Breast epithelium (tissue), 4 donors: ENCODE measurements around the gene ANKRD17. TPM values are rescaled to one million over a fixed set of nuclear protein-coding genes. Genes with fewer than 3 reads are reported as not detected.
A peak's percentile ranks its signal among the peaks of the same experiment; 100 is the strongest.

ENCODE experiments used
- DNase-seq, 2 donors: peaks; one replicate each; pipeline ENCODE4 v3.0.0-alpha.2; 2019; ENCODE audit warnings: low spot score in 2 of 2
- H3K27ac ChIP-seq, 2 donors: fragments of 200-600 bp; sonication (generic) in 1 of 2; one replicate each; pipeline ENCODE4 v1.5.1; 2016 to 2019; ENCODE audit warnings: mild to moderate bottlenecking in 1 of 2
- H3K27me3 ChIP-seq, 2 donors: fragments of 200-600 bp; sonication (generic) in 1 of 2; one replicate each; pipeline versions ENCODE4 v1.5.1 to v1.6.0; 2017 to 2019; ENCODE audit warnings: control low read depth in 1 of 2, mild to moderate bottlenecking in 1 of 2
- H3K36me3 ChIP-seq: fragments of 200-600 bp; one replicate; pipeline ENCODE4 v1.5.1; 2019
- H3K4me1 ChIP-seq, 2 donors: fragments of 200-600 bp; sonication (generic); one replicate each; pipeline ENCODE4 v1.5.1; 2016 to 2019; ENCODE audit warnings: control low read depth in 1 of 2
- H3K4me3 ChIP-seq, 3 donors: fragments of 200-600 bp; sonication (generic); 1 replicate in 2 of 3; 2 replicates in 1 of 3; pipeline ENCODE4 v1.5.1; 2016 to 2019; ENCODE audit warnings: mild to moderate bottlenecking in 3 of 3, moderate library complexity in 2 of 3
- H3K9me3 ChIP-seq, 2 donors: fragments of 200-600 bp; sonication (generic) in 1 of 2; one replicate each; pipeline ENCODE4 v1.5.1; 2016 to 2019; ENCODE audit warnings: control low read depth in 1 of 2
- POLR2A ChIP-seq: fragments of 450-650 bp; IDR thresholded peaks from one replicate; pipeline ENCODE4 v1.6.1; 2016; ENCODE audit warnings: antibody characterized with exemption, mild to moderate bottlenecking, moderate library complexity
- POLR2AphosphoS5 ChIP-seq, 3 donors: sonication (generic); formaldehyde crosslinking; IDR thresholded peaks; one replicate each; pipeline ENCODE4 v1.6.1; 2017; ENCODE audit warnings: antibody characterized with exemption in 3 of 3
- intact Hi-C: fragments of 100-400 bp; cut with DNase I; formaldehyde crosslinking; loops from one replicate; pipeline ENCODE4 v1.15.1; 2023; ENCODE audit warnings: low total_unique reads
- total RNA-seq, 3 donors: library from RNA; depleted of rRNA; stranded (reverse); fragments of >200 nt; gene quantifications; one replicate each; pipeline ENCODE4 v1.1.0, GENCODE V29; 2016
- TF ChIP-seq, protein P1 (sequence below), 3 donors: fragments of 450-650 bp; IDR thresholded peaks; one replicate each; pipeline ENCODE4 v1.5.1; 2016 to 2017; ENCODE audit warnings: antibody characterized with exemption in 3 of 3, mild to moderate bottlenecking in 3 of 3, moderate library complexity in 3 of 3

The ANKRD17 gene
- total RNA-seq, 3 donors from 2014 or later: 53.0 to 81.4 (median 69.2) TPM

DNA sequence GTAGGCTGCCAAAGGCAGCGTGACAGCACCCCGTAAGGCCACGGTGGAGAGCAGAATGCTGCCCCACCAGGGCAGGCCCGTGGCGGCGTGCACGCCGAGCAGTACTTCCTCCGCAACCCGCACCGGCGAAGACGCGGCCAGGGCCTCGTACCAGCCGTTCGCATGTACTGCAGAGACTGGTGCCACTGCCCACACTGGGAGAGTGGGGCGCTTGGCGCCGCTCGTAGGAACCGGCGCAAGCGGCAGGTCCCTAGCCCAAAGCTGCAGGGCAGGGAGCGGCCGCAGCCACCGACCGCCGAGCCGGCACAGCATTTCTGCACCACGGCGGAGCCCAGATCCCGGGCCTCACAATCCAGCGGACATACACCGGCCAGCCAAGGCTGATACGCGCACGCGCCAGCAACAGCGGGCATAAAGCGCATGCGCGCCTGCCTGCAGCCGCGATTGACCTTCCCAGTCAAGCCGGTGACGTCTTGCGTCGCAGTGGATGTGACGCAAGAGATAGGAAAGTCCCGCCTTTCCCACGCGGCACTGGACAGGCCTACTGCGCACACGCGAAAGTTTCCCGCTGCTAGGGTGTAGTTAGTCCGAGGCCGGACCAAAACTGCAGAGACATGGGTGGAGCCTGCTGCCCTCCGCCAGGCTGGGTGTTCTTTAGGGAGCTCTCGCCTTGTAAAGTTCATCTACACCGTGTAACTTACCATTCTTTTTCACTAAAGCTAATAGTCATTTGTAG, 189.1 kb downstream of the ANKRD17 start, which contains the start of gene COX18:
Gene COX18, minus strand, starts transcription at position 379 of the 736 bp plus-strand sequence. Its CDS starts 67 bp downstream, at position 312.
- Histone ChIP-seq H3K4me3 (peak within 1 kb of the TSS; percentile 66 to 78 (median 70)), H3K36me3 (no peaks in the 10 kb centered on the region), H3K27me3 (no peaks in the 10 kb centered on the region), H3K4me1 (no peaks in the 10 kb centered on the region), H3K27ac (peak within 1 kb of the TSS; percentile 86 to 94), H3K9me3 (no peaks in the 10 kb centered on the region)
- intact Hi-C loops: loop anchor here (5.0 kb wide), 1 partner anchor 188 kb away; the partner anchor contains the start of gene ANKRD17
- DNase-seq: peak; percentile 95 to 97
- TF ChIP-seq POLR2A: peak; percentile 74
- TF ChIP-seq POLR2AphosphoS5 (IDR thresholded peaks at IDR 0.05): peak; percentile 69 to 89 (median 76)
- TF ChIP-seq, protein P1, sequence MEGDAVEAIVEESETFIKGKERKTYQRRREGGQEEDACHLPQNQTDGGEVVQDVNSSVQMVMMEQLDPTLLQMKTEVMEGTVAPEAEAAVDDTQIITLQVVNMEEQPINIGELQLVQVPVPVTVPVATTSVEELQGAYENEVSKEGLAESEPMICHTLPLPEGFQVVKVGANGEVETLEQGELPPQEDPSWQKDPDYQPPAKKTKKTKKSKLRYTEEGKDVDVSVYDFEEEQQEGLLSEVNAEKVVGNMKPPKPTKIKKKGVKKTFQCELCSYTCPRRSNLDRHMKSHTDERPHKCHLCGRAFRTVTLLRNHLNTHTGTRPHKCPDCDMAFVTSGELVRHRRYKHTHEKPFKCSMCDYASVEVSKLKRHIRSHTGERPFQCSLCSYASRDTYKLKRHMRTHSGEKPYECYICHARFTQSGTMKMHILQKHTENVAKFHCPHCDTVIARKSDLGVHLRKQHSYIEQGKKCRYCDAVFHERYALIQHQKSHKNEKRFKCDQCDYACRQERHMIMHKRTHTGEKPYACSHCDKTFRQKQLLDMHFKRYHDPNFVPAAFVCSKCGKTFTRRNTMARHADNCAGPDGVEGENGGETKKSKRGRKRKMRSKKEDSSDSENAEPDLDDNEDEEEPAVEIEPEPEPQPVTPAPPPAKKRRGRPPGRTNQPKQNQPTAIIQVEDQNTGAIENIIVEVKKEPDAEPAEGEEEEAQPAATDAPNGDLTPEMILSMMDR (IDR thresholded peaks at IDR 0.05): no peak

DNA sequence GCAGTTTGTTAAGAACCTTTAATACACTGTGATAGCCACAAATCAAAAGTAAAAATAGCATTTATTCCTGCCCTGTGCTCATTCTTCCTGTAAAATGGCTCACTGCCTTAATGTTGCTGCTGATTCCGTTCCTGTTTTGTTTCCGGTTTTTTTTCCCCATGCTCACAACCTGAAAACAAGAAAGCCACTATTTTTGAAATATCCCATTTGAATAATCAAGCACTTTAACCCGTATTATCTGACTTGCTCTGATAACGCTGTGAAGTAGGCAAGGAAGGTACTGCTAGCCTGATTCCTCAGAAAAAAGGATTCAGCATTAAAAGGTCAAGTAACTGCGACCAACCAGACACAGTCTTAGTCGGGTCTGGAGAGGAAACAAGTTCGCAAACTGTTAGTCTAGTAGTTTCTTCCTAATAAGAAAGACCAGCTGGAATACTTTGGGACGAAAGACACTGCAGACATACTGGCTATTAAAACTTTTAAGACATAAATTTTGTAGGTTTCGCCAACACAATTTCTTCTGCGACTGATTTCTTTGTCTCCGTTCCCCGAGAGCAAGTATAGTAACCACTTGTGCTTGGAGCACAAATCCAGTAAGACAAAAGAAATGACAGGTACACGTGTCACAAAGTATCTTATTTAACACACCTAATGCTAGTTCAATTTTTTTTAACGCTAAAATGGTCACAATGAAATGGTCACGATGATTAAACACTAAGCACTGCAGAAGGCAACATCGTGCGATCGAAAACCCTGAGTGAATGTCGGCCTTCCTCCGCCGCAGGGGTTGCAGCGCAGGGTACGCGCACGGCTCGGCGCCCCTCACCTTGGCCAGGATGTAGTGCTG, 189.9 kb downstream of the ANKRD17 start:
- Histone ChIP-seq H3K4me3 (peak overlapping the region; percentile 66 to 78 (median 70)), H3K36me3 (no peaks in the 10 kb centered on the region), H3K27me3 (no peaks in the 10 kb centered on the region), H3K9me3 (no peaks in the 10 kb centered on the region), H3K27ac (peak overlapping the region; percentile 86 to 94), H3K4me1 (no peaks in the 10 kb centered on the region)
- no peak for DNase-seq
- TF ChIP-seq, protein P1 (IDR thresholded peaks at IDR 0.05): no peak
- no peak for TF ChIP-seq POLR2AphosphoS5 (IDR thresholded peaks at IDR 0.05)
- TF ChIP-seq POLR2A: no peak
- intact Hi-C loops: loop anchor here (5.0 kb wide), 1 partner anchor 189 kb away; the partner anchor contains the start of gene ANKRD17

DNA sequence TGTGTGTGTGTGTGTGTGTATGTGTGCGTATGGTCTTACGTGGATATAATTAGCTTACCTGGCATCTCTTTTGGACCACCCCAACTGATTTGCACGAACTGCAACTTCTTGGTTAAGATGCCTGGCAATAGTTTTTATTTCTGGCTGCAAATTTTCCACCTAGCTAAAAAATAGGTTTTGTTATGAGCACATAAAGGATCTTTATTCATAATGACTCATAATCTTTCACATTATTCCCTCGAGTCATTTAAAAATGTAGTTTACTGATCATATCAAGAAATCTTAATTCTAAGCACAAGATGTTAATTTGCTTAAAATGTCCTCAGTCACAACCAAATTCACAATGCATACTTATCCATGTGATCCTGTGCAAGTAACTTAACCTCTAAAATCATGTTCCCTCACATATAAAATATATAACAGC, 190.6 kb downstream of the ANKRD17 start:
- peak overlapping the region; percentile 66 to 78 (median 70) for H3K4me3 ChIP-seq
- no peaks in the 10 kb centered on the region for H3K9me3 ChIP-seq
- no peaks in the 10 kb centered on the region for H3K36me3 ChIP-seq
- no peaks in the 10 kb centered on the region for H3K27me3 ChIP-seq
- intact Hi-C loops: loop anchor here (5.0 kb wide), 1 partner anchor 189 kb away; the partner anchor contains the start of gene ANKRD17
- no peaks in the 10 kb centered on the region for H3K4me1 ChIP-seq
- TF ChIP-seq, protein P1 (IDR thresholded peaks at IDR 0.05): no peak
- no peak for TF ChIP-seq POLR2AphosphoS5 (IDR thresholded peaks at IDR 0.05)
- TF ChIP-seq POLR2A: no peak
- no peak for DNase-seq
- H3K27ac ChIP-seq: peak overlapping the region; percentile 86 to 94

DNA sequence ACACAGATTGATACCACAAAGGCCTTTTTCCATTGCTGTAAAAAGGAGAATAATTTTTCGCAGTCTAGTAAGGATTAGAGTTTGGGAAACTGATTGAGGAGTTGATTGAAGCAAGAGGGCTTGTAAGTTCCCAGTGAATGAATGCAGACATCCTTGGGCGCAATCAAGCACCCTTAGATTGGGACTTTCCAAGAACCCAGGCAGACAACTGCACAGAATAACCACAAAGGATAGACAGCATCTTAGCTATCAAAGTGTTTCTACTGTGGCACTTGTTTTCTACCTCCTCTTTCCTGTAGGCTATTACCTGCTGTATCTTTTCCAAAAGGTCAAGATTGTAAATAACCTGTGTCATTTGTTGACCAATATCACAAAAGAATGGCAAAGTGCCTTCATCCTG, 191.7 kb downstream of the ANKRD17 start:
- TF ChIP-seq POLR2AphosphoS5 (IDR thresholded peaks at IDR 0.05) (no peak), POLR2A (no peak)
- TF ChIP-seq, protein P1 (IDR thresholded peaks at IDR 0.05): no peak
- Histone ChIP-seq H3K9me3 (no peaks in the 10 kb centered on the region), H3K36me3 (no peaks in the 10 kb centered on the region), H3K4me1 (no peaks in the 10 kb centered on the region), H3K4me3 (no peak overlapping the region), H3K27me3 (no peaks in the 10 kb centered on the region), H3K27ac (no peak overlapping the region)
- DNase-seq: no peak
- intact Hi-C loops: loop anchor here (5.0 kb wide), 1 partner anchor 190 kb away; the partner anchor contains the start of gene ANKRD17
